Panc1 (cell line): ENCODE measurements around the gene TIGD6. TPM values are rescaled to one million over a fixed set of nuclear protein-coding genes. Genes with fewer than 3 reads are reported as not detected.

Experiments used
- ATAC-seq: fragments of 200-7000 bp; cut with Tn5 transposase; 2 replicates; pipeline ENCODE4 v1.9.1; 2020; ENCODE audit warnings: mild to moderate bottlenecking, moderate library complexity
- BruUV-seq: library from RNA; stranded (reverse); fragments of 400-500 nt; replicated peaks from 2 replicates; lab custom pipeline; 2021; lab: Mats Ljungman, UMichigan
- CTCF ChIA-PET: fragments of 300-600 bp; sonication (Branson Sonifier 250); formaldehyde crosslinking; loops from one replicate; lab custom pipeline; 2022; ENCODE audit warnings: antibody characterized with exemption; lab: Charles Lee
- POLR2A ChIA-PET: fragments of 300-600 bp; sonication (Branson Sonifier 250); formaldehyde crosslinking; loops from one replicate; lab custom pipeline; 2022; ENCODE audit warnings: antibody characterized with exemption; lab: Charles Lee
- DNase-seq: peaks from one replicate; pipeline ENCODE4 v3.0.0-alpha.2; 2010; ENCODE audit warnings: low read depth, low spot score
- H3K27ac ChIP-seq: 2 replicates; pipeline ENCODE4 v1.5.1; 2011; ENCODE audit warnings: mild to moderate bottlenecking, low read length, inconsistent platforms
- H3K27me3 ChIP-seq: fragments of 200-500 bp; sonication (Bioruptor generic); 2 replicates; pipeline ENCODE4 v1.6.0; 2014; ENCODE audit warnings: low read length, inconsistent platforms; ENCODE audit not compliant: control insufficient read depth, insufficient read depth
- H3K36me3 ChIP-seq: fragments of 200-500 bp; sonication (Bioruptor generic); 2 replicates; pipeline ENCODE4 v1.5.1; 2014; ENCODE audit warnings: inconsistent platforms, mild to moderate bottlenecking, low read length, moderate library complexity; ENCODE audit not compliant: control insufficient read depth, insufficient read depth
- H3K4me1 ChIP-seq: 2 replicates; pipeline ENCODE4 v1.5.1; 2011; ENCODE audit warnings: inconsistent platforms, mild to moderate bottlenecking, low read length, moderate library complexity; ENCODE audit not compliant: control insufficient read depth, insufficient read depth
- H3K4me3 ChIP-seq, 2 experiments: 2 replicates each; pipeline ENCODE4 v1.5.1; 2011 to 2012; ENCODE audit warnings: low read depth in 2 of 2, low read length in 2 of 2, mild to moderate bottlenecking in 2 of 2, inconsistent platforms in 1 of 2, moderate library complexity in 1 of 2
- H3K9me3 ChIP-seq: fragments of 200-500 bp; sonication (Bioruptor generic); 2 replicates; pipeline ENCODE4 v1.5.1; 2014; ENCODE audit warnings: low read depth, mild to moderate bottlenecking, inconsistent platforms, low read length, moderate library complexity; ENCODE audit not compliant: control insufficient read depth, insufficient read depth
- CTCF ChIP-seq: fragments of 450-650 bp; IDR thresholded peaks from 2 replicates; pipeline ENCODE4 v1.5.1; 2017; ENCODE audit warnings: mild to moderate bottlenecking
- POLR2AphosphoS5 ChIP-seq: IDR thresholded peaks from 2 replicates; pipeline ENCODE4 v1.6.1; 2012; ENCODE audit warnings: mild to moderate bottlenecking, low read depth, low read length, moderate library complexity
- REST ChIP-seq, 2 experiments: IDR thresholded peaks; 2 replicates each; pipeline ENCODE4 v1.6.1; 2011 to 2012; ENCODE audit warnings: low read depth in 2 of 2, control low read depth in 1 of 2, low read length in 1 of 2, mild to moderate bottlenecking in 1 of 2, moderate library complexity in 1 of 2; ENCODE audit not compliant: insufficient read depth in 1 of 2
- SIN3A ChIP-seq: IDR thresholded peaks from 2 replicates; pipeline ENCODE4 v1.6.1; 2012; ENCODE audit warnings: low read depth, mild to moderate bottlenecking, low read length, moderate library complexity, borderline replicate concordance; ENCODE audit not compliant: insufficient read depth
- TCF7L2 ChIP-seq: IDR thresholded peaks from 2 replicates; pipeline ENCODE4 v1.6.1; 2011; ENCODE audit warnings: mild to moderate bottlenecking, low read depth, low read length, inconsistent platforms
- in situ Hi-C: cut with HindIII; loops from 2 replicates; pipeline ENCODE4 v1.10.0; 2016; ENCODE audit warnings: low sequenced_read_pairs, low pct_unique_long_range_greater_than_20kb
- intact Hi-C: fragments of 100-400 bp; cut with micrococcal nuclease; formaldehyde crosslinking; loops from one replicate; pipeline ENCODE4 v1.10.0; 2022; ENCODE audit not compliant: unreplicated experiment
- total RNA-seq: library from RNA; stranded (reverse); gene quantifications from one replicate; pipeline ENCODE4 v1.2.1, GENCODE V29; 2021; ENCODE audit not compliant: unreplicated experiment

The TIGD6 gene
- total RNA-seq, 1 experiment from 2014 or later = 7.1 TPM

- H3K27ac ChIP-seq = no peak overlapping the region
- H3K36me3 ChIP-seq = no peaks in the 10 kb centered on the region
- no TSS peak for BruUV-seq
- no peaks in the 10 kb centered on the region for H3K27me3 ChIP-seq
- no peak for DNase-seq
- ChIA-PET CTCF (interaction anchor here (1.1 to 3.8 kb wide), 2 partner anchors 31 to 159 kb away, joined by 4 to 52 read pairs; no protein-coding TSS in a partner anchor), POLR2A (interaction anchor here (0.6 kb wide), 1 partner anchor 19 kb away, joined by 5 read pairs; no protein-coding TSS in a partner anchor)
- intact Hi-C loops = loop anchor here (5.0 kb wide), 1 partner anchor 356 kb away; no protein-coding TSS in a partner anchor
- no peak for ATAC-seq
- no peaks in the 10 kb centered on the region for H3K9me3 ChIP-seq
- H3K4me1 ChIP-seq = no peaks in the 10 kb centered on the region; the same call in 1 of the 2 replicates
- in situ Hi-C loops = no loop called here
- TF ChIP-seq POLR2AphosphoS5 (no peak), SIN3A (no peak), TCF7L2 (no peak), REST (IDR thresholded peaks at IDR 0.05; ENCODE audit: insufficient read depth in 1 of 2, low read depth in 2 of 2, low read length in 1 of 2) (no peak), CTCF (no peak)
- H3K4me3 ChIP-seq = no peak overlapping the region
Measured at GRCh38 chr5:149993471-149993870, 7.0 kb downstream of the TIGD6 start.

- POLR2A ChIA-PET = interaction anchor here (0.6 kb wide), 2 partner anchors 164 to 356 kb away, joined by 3 to 4 read pairs; no protein-coding TSS in a partner anchor
- Histone ChIP-seq H3K27ac (peak overlapping the region; percentile 45; the same call in 1 of the 2 replicates), H3K36me3 (no peaks in the 10 kb centered on the region), H3K4me3 (no peak overlapping the region), H3K9me3 (no peaks in the 10 kb centered on the region), H3K27me3 (no peaks in the 10 kb centered on the region), H3K4me1 (no peaks in the 10 kb centered on the region; the same call in 1 of the 2 replicates)
- no TSS peak for BruUV-seq
- TF ChIP-seq CTCF = peak; percentile 94
- TF ChIP-seq SIN3A = no peak
- DNase-seq = peak; percentile 82
- CTCF ChIA-PET = interaction anchor here (0.6 to 3.8 kb wide), 10 partner anchors 28 to 156 kb away, joined by 3 to 52 read pairs (median 4); no protein-coding TSS in a partner anchor
- peak; percentile 92 for ATAC-seq
- in situ Hi-C loops (no loop called here), intact Hi-C loops (loop anchor here (1.0 to 5.0 kb wide), 2 partner anchors 156 to 353 kb away; no protein-coding TSS in a partner anchor)
Measured at GRCh38 chr5:149990518-149991376, 9.7 kb downstream of the TIGD6 start.
